Fibroblast of the aortic adventitia (primary cell): Measurements from ENCODE around the gene ST6GALNAC3. TPM values are rescaled to one million over a fixed set of nuclear protein-coding genes. Genes with fewer than 3 reads are reported as not detected.

Experiments used
- DNase-seq: peaks from one replicate; pipeline ENCODE4 v3.0.0-alpha.2; 2010; ENCODE audit warnings: low read depth
- H3K4me3 ChIP-seq: 2 replicates; pipeline ENCODE4 v1.5.1; 2011; ENCODE audit warnings: low read depth, mild to moderate bottlenecking, control low read depth, low read length, moderate library complexity
- total RNA-seq: library from RNA; depleted of rRNA; stranded (reverse); fragments of >200 nt; gene quantifications from 2 replicates; pipeline ENCODE4 v1.2.3, GENCODE V29; 2012; ENCODE audit warnings: low replicate concordance
- TF ChIP-seq, protein P1 (sequence below): IDR thresholded peaks from 2 replicates; pipeline ENCODE4 v1.5.1; 2011; ENCODE audit warnings: mild to moderate bottlenecking, low read length, control low read depth, inconsistent platforms; ENCODE audit not compliant: insufficient read depth

Gene ST6GALNAC3
- total RNA-seq, 1 donor: 3.1 TPM

DNA sequence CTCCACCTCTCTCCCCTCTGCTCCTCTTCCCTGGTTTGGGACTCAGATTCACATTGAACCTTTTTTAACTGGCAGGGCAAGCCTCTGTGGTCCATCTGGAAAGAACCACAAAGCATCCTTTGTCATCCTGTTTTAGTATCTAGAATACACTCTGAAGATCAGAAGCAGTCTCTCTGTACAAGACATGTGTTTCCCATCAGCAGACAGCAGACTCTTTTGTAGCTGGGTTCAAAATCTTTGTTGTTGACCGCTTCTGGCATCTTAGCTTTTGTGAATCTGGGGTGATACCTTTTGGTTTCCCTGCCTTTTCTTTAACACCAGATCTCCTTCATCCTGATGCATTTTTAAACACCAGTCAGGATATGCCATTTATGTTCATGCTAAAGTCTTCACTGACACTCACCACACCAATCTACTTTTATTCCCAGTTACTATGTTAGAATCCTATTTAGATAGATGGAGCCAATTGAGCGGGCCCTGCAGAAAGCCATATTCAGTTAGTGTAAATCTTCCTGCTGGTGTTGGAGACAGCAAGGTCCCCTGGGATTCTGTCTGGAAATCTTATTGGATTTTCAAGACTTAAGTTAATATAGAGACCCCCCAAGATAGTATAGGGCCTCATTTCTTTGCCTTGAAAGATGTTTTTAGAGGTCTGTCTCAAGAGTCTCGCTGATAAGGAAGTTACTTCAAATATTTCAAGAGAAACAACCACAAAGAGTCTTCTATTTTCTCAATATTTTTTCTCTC, 51.1 kb downstream of the ST6GALNAC3 start:
- DNase-seq: no peak
- no peak overlapping the region for H3K4me3 ChIP-seq
- TF ChIP-seq, protein P1, sequence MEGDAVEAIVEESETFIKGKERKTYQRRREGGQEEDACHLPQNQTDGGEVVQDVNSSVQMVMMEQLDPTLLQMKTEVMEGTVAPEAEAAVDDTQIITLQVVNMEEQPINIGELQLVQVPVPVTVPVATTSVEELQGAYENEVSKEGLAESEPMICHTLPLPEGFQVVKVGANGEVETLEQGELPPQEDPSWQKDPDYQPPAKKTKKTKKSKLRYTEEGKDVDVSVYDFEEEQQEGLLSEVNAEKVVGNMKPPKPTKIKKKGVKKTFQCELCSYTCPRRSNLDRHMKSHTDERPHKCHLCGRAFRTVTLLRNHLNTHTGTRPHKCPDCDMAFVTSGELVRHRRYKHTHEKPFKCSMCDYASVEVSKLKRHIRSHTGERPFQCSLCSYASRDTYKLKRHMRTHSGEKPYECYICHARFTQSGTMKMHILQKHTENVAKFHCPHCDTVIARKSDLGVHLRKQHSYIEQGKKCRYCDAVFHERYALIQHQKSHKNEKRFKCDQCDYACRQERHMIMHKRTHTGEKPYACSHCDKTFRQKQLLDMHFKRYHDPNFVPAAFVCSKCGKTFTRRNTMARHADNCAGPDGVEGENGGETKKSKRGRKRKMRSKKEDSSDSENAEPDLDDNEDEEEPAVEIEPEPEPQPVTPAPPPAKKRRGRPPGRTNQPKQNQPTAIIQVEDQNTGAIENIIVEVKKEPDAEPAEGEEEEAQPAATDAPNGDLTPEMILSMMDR: no peak

DNA sequence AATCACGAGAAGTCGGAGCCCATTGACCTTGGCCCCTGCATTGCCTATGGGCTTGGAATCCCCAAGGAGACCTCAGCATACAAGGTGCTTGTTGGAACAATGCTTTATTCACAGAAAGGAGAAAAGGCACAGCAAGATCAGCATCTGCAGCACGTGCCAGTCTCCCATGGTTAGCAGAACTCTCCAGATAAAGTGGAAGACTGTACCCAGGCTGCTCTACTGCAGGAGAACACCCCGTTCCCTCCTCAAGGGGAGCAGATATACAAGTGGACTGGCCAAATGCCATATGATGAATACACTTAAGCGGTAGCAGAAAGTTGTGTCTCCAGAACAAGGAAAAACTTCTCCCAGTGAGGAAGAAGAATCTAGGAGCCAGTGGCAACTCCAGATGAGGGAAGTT, 53.5 kb downstream of the ST6GALNAC3 start:
- no peak for DNase-seq
- no peak overlapping the region for H3K4me3 ChIP-seq
- TF ChIP-seq, protein P1: no peak

DNA sequence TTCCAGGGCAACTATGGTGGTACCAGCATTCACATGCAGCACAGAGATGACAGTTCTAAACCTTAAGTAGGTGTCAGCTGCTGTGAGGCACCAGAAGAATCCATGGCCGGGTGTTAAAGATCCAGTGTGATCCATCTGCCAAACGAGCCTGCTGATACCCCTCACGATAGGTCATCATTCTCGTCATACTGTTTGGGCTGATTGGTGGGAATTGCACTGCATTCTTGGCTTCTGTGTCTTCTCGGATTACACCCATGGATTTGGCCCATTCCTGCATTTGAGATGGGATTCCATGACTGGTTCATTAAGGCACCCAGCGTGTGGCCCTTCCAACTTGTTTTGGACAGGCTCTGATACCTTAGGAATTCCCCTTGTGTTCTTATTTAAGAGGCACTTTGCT, 55.2 kb downstream of the ST6GALNAC3 start:
- DNase-seq: no peak
- TF ChIP-seq, protein P1: no peak
- no peak overlapping the region for H3K4me3 ChIP-seq

DNA sequence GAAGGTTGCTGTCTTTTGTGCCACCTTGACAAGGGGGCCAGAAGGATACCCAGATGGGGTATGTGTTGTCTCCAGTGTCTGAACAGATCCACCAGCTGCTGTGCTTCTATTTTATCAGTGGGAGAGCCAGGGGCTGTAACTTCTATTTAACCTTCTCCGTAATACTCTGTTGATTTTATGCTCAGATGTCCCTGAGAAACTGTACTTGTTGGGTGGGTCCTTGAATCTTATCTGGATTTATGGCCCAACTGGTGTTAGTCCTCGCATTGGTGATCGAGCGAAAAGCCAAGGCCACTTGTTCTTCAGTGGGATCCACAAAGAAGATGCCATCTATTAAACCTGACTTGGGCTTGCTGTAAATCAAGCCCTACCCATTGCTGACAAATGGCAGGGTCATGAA, 56.4 kb downstream of the ST6GALNAC3 start:
- TF ChIP-seq, protein P1: no peak

DNA sequence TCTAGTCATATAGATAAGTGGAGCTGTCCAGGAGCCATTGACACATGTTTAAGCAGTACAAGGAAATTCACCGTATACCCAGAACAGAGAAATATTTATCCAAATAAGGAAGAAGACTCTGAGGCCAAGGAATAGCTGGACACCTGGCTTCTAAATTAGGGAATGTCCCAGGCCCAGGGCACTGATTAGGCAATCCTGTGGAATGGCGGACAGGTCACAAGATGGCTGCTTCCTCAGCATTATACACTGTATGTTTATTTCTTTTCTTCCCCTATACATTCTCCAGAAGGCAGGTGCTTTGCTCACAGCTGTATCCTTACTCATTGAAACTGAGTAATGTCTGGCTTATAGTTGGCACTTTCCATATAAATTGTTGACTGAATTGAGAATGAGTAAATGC, 59.4 kb downstream of the ST6GALNAC3 start:
- TF ChIP-seq, protein P1: no peak
- H3K4me3 ChIP-seq: no peak overlapping the region
- no peak for DNase-seq

More for the DNA sequence above, 56.4 kb downstream of the ST6GALNAC3 start:
- no peak for DNase-seq
- no peak overlapping the region for H3K4me3 ChIP-seq

DNA sequence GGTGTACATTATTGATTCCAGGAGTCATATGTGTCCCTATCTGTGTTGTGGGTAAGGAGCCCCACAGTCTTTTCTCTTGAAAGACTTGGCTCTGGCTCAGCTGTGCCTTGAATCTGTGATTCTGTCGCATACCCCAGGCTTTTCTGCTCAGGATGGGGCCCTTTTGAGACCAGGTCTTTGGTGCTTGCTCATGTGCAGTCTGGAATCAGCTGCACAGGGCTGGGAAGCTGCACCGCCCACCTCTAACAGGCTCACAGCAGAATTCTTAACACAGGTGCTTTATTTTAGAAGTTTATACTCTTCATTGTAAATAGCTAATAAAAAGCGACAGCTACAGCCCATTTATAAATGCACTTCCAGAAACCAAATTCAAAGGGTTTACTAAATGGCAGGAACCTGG, 61.3 kb downstream of the ST6GALNAC3 start:
- TF ChIP-seq, protein P1: no peak
- H3K4me3 ChIP-seq: no peak overlapping the region
- DNase-seq: no peak

DNA sequence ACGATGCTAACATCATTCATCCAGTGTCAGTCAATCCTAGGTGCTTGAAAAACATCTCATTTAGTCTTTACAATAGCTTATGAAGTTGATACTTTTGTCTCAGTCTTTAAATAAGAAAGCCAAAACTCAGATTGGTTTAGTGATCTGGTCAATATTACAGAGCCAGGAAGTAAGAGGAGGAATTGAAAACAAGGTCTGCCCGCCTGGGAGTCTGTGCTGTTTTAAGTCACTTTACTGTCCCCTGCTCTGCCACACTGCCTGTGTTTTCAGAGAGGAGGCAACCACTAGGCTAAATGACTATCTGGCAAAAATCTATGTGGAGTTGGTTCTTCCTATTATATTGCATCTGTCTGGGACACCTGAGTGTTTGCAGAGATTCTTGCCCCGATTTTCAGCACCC, 62.3 kb downstream of the ST6GALNAC3 start:
- no peak overlapping the region for H3K4me3 ChIP-seq
- DNase-seq: no peak
- TF ChIP-seq, protein P1: no peak
